H1 (cell line): ENCODE data around the gene CYP27C1. TPM values are rescaled to one million over a fixed set of nuclear protein-coding genes. Genes with fewer than 3 reads are reported as not detected.

ENCODE experiments used
- CBX5 ChIP-seq: fragments of 300-800, 300-1000 bp; sonication (generic); IDR thresholded peaks from 2 replicates; pipeline ENCODE4 v1.7.1; 2016; ENCODE audit warnings: antibody characterized with exemption, low read length, low read depth
- CTBP2 ChIP-seq: IDR thresholded peaks from 2 replicates; pipeline ENCODE4 v1.7.0; 2011; ENCODE audit warnings: borderline replicate concordance, mild to moderate bottlenecking, moderate library complexity, mixed read lengths, low read length; ENCODE audit not compliant: insufficient read depth, insufficient read length
- EZH2 ChIP-seq: fragments of 200-600 bp; sonication (generic); IDR thresholded peaks from 2 replicates; pipeline ENCODE4 v1.7.1; 2012; ENCODE audit warnings: low read depth, mild to moderate bottlenecking, moderate library complexity, low read length, inconsistent platforms; ENCODE audit not compliant: severe bottlenecking
- SIX5 ChIP-seq: IDR thresholded peaks from 2 replicates; pipeline ENCODE4 v1.6.1; 2011; ENCODE audit warnings: mild to moderate bottlenecking, low read depth, low read length
- polyA plus RNA-seq, 7 experiments: library from polyadenylated mRNA; depleted of rRNA in 3 of 7; stranded (reverse) in 5 of 7; unstranded in 2 of 7; fragments of >200 nt in 5 of 7; fragments of 200-250 nt in 2 of 7; gene quantifications; 1 replicate in 5 of 7; 2 replicates in 1 of 7; 4 replicates in 1 of 7; pipeline versions ENCODE4 v1.2.1 to v1.2.3, GENCODE V29; 2011 to 2013; ENCODE audit warnings: missing spikeins in 2 of 7, mixed read lengths in 2 of 7
- total RNA-seq: library from RNA; stranded (reverse); fragmentation: NEBNext Ultra II Directional; extraction: Animal tissue kit (Norgen Biotek cat#: 25700); gene quantifications from 2 replicates; pipeline ENCODE4 v1.2.1, GENCODE V29; 2021

The CYP27C1 gene
- total and polyA plus RNA-seq, 2 of the 8 experiments (the other 6 are each of a cell fraction or from before 2014, with no cell fraction given) = 1.3 to 3.2 TPM

DNA sequence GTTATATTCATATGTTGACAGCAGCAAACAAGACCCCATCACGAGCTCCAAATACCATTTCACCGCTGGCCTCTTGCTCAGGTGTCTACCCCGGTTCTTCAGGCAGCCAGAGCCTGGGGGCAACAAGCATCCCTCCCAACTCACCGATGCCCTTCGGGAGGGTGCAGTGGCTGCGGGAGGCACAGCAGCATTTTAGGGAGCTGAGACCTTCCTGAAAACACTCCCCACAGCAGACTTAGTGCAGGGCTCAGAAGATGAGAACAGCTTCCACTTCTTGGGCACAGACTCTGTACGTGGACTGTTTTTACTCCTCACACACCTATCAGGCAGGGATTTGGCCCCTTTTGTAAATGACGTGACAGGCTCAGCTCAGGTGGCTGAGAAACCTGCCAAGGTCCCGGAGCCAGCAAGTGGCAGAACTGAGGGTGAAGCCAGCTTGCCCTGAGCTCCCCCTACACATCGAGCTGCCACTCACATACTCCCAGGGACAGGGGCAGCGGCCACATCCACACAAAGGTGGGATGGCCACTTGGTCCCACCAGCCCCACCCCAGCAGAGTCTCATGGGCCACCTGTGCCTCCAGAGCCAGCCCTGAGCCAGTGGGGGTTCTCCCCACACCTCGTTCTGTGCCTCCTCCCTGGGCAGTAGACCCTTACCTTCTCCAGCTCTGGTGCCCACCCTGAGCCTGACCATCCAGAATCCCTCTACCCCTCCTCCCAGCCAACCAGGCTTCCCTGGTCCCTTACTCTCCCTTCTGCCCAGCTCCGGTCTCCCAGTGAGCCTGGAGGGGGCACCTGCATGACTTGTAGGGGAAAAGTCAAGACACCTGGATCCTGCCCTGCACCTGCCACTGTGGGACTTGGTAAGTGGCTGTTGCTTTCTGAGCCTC, 28.5 kb downstream of the CYP27C1 start (continued):
- TF ChIP-seq CBX5 = no peak
- TF ChIP-seq EZH2 = no peak
- TF ChIP-seq CTBP2 = no peak
- TF ChIP-seq SIX5 = no peak
